Activated CD8-positive, alpha-beta memory T cell treated with anti-CD3 and anti-CD28 coated beads for 36 hours (primary cell): Measurements from ENCODE around the gene ATR. TPM values are rescaled to one million over a fixed set of nuclear protein-coding genes. Genes with fewer than 3 reads are reported as not detected.
"Not testable (repeated sequence)": the region's sequence is repeated elsewhere in the genome, so short reads cannot be mapped to it uniquely, and the experiment has no call there.

Experiments
- CTCF ChIA-PET: fragments of 350-600 bp; sonication (Branson Sonifier 250); formaldehyde crosslinking; loops from one replicate; lab custom pipeline; 2021; ENCODE audit warnings: antibody characterized with exemption; lab: Charles Lee
- POLR2A ChIA-PET: fragments of 350-600 bp; sonication (Branson Sonifier 250); formaldehyde crosslinking; loops from one replicate; lab custom pipeline; 2021; ENCODE audit warnings: antibody characterized with exemption; lab: Charles Lee
- total RNA-seq, 2 experiments: library from RNA; stranded (reverse); gene quantifications; one replicate each; pipeline ENCODE4 v1.2.3, GENCODE V29; 2021

The ATR gene
- total RNA-seq, result 10 to 100 TPM; 40.0 to 44.7 TPM

DNA sequence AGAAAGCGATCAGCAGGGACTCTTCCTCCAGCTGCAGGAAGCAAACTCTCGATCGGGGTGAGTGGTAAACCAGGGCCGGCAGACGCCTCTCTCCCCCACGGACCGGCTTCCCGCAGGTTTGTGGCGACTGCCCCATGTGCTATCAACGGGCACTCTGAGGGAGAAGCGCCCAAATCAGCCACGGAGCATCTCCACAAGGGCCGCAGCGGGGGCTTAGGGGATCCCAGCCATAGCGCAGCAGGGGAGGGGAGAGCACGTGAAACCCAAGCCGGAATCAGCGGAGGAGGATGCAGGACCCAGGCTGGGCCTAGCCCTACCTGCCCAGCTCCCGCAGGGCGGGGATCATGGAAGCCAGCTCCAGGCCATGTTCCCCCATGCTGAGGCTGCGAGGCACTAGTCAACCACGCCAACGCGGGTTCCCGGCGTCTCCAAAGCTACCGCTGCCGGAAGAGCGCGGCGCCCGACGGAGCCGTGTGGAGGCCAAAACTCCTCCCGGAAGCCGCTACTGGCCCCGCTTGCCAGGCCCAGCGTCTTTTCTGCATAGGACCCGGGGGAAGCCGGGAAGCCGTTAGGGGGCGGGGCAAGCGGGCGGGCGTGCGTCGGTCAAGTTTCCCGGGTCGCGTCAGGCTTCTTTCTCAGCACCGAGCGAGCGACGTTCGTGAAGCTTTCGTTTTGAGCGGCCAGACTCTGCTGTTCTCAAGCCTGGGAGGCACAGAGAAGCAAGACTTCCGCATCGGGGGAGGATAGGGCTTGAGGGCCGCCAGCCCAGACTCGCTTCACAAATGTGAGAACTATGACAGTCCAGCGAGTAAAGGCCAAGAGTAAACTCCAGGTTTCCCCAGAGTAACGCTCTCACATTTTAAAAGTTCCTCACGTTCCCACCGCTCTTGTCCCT lies at the start of gene ATR:
Gene ATR, minus strand, starts transcription at position 405 of the 895 bp plus-strand sequence. Its CDS starts 29 bp downstream, at position 376.
- ChIA-PET CTCF (interaction anchor here (0.6 to 1.3 kb wide), 2 partner anchors 16 to 701 kb away, joined by 3 to 5 read pairs; no protein-coding TSS in a partner anchor), POLR2A (interaction anchor here (0.5 to 1.6 kb wide), 8 partner anchors 13 to 423 kb away, joined by 3 to 15 read pairs (median 4); partner anchors contain the start of genes PLS1, TRPC1 and U2SURP)

DNA sequence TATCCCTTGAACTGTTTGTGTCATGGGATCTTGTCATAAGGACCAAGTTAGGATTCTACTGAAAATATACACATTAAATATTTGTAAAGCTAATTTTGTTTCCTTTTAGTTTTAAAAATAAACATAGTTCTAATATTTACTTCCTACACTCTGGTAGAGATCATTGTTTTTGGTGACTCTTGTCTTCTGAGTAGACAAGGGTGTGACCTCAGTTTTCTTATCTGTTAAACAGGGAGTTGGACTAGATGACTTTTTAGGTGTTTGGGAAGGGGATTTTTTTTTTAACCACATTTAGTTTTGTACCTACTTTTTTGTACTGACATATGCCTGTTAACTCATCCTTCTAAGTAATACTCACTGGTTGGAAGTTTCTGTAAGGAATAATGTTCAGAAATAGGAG lies 48.4 kb upstream of the ATR start:
- ChIA-PET CTCF (no interaction called here), POLR2A (no interaction called here)

DNA sequence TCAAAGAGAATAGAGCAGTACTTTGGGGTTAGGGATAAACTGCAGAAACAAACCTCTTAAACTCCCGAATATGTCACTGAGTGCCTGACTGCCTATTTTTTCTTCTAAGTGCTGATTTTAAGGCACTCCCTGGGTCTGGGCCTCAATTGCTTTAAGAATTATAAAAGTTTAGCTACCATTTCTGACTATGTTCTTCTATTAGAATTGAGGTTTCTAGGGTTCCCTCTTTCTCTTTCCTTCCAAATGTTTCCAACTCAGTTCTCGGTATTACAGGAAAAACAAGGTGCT lies 46.6 kb upstream of the ATR start:
- ChIA-PET CTCF (no interaction called here), POLR2A (no interaction called here)

DNA sequence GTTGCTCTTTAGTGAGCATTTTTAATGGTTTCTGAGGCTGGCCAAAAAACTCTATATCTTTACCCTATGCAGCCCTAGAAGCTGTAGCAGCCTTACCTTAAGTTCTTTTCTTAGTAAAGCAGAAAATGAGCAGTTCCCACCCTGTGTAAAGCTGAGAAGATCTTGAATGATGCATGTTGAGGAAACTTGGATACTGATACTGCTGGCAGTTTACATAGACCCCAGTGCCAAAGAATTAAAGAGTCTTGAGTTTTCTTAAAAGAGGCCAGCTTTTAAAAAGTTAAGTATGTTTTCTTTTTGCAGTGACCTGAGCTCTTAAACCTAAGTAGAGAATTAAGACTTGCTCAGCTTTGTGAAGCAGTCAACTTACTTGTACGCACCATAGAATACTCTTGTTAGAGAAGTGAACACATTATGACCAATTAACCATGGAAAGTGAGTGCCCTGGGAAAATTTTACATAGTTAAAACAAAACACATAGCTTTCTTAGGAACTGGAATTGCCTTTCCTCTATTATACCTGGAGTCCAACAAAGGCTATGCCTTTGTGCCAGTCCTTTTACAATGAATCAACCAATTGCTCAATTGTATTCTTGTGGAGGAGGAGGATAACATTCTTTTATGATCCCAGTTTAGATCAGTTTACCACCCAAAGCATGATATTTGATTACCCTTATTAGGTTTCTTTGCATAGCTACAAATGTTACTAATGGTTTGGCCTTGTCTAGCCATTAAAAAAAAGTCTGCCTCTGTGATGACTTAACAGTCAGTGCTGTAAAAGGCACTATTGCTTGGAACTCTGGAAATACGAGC lies 46.0 kb upstream of the ATR start:
- CTCF ChIA-PET, result no interaction called here
- POLR2A ChIA-PET, result no interaction called here

DNA sequence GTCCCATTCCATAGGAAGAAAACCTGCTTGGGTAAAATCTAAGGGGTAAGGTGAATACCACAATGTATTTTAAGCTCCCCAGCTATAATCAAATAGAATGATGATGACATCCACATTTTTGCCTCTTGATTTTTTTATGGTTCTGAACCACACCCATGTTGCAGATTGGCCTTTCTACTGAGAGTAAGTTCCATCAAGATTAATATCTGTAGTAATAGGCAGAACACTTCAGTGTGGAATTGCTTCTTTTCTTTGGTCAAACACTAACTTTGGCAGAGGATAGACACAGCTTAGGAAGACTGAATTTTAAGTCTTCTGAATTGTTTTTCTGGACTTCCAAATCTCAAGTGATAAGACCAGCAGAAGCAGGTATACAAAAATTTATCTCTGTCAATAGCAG lies 44.7 kb upstream of the ATR start:
- ChIA-PET POLR2A (no interaction called here), CTCF (no interaction called here)

DNA sequence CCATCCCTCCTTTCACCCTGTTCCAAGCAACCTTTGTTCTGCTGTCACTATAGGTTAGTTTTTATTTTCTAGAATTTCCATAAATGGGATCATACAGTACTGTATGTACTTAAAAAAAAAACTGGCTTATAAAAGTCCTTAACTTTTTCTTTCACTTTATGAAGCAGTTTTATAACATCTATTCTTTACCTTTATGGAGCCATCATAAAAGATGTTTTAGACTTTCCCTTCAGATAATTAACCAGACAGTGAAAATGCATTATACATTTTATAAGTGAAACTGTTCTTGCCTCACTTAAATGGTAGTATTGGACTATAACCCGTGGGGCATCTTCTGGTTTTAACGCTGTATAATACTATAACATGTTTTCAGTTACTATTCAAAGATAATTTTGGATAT lies 43.9 kb upstream of the ATR start:
- POLR2A ChIA-PET, result no interaction called here
- CTCF ChIA-PET, result no interaction called here

DNA sequence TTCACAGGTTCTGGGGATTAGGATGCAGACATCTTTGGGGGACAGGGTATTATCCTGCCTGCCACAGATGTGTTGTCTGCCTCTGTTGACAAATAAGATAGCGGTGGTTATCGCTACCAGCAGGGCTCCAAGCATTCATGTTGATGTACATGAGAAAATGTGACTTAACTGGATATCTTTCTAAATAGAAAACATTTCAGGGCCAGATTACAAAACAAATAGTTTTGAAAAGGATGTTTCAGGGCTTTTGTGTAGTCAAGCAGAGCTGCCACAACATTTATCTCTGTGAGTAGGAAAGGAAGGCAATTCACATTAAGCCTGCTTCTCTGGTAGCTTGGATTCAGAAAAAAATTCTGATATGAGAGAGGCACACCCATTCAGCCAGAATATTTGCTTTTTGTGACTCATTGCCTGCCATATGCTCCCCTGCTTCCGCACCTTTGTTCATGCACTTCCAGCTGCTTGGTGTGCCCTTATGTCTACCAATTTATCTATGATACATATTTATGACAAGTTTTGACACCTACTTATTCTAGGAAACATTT lies 40.5 kb upstream of the ATR start:
- ChIA-PET CTCF (no interaction called here), POLR2A (no interaction called here)

DNA sequence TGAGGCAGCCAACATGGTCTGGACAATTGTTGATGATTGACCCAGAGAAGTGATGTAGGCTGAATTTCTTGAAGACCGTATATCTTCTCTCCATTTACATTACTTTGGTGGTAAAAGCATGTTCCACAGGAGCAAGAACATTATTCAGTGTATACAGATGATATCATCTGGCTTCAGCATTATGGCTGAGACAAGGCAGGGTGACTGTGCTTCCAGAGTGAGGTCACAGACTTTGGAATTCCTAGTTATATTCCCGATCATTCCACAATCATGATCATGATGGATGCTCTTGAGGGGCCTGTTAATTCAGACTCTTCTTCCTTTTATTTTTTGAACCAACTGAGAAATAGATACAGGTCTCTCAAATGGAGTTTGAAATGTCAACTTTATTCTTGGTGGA lies 36.6 kb upstream of the ATR start:
- CTCF ChIA-PET, result no interaction called here
- POLR2A ChIA-PET, result no interaction called here

DNA sequence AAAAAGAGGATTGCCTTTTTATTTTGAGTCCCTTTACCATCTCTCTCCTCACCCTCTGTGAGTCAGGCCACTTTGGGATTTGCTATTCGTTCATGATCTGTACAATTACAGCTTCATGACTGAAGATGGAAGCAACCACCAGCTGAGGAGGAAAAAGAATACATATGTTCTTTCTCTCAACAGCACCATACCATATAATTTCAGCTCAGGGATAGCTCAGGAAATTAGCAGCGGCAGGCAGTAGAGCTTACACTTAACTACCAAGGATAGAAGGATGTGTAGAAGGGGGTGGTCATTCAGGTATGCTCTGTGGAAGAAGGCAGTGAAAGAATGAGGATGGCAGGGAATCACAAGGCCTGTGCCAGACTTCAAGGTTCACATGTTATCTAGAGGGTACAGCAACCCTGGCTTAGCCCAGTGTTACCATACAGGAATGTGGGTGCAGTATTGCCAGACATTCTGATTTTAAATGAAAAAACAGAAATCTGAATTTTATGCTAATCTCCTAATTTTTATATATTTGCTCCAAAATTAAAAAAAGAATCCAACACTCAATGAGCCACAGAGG lies 35.6 kb upstream of the ATR start:
- POLR2A ChIA-PET, result no interaction called here

DNA sequence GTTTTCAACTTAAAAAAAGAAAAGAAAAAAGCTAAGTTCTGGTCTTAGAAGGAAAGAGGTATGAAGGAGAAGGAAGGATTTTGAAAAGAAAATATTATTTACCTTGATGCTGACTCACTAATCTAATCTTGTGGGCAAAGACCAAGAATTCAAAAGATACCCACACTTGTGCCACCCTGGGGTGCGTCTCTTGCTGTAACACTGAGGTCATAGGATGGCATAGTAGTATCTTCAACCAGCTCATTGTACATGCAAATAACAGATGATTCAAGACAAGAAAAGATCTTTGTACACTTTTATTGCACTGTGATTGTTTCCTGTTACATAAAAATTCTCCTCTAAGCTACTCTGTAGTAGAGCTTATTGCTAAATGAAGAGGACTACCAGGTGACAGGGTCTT lies 35.0 kb upstream of the ATR start:
- ChIA-PET CTCF (interaction anchor here (0.7 kb wide), 1 partner anchor 181 kb away, joined by 3 read pairs; no protein-coding TSS in a partner anchor), POLR2A (no interaction called here)

More for the DNA sequence above, 35.6 kb upstream of the ATR start:
- CTCF ChIA-PET, result no interaction called here

DNA sequence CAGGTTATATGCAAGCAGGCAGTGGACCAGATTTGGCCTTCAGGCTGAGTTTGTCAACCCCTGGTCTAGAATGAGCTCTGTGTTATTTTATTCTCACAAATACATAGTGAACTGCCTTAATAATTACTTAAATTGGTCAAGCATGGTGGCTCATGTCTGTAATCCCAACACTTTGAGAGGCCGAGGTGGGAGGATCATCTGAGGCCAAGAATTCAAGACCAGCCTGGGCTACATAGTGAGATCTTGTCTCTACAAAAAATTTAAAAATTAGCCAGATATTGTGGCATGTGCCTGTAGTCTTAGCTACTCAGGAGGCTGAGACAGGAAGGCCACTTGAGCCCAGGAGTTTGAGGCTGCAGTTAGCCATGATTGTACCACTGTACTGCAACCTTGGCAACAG lies 32.7 kb upstream of the ATR start:
- POLR2A ChIA-PET, result no interaction called here
- CTCF ChIA-PET, result no interaction called here

DNA sequence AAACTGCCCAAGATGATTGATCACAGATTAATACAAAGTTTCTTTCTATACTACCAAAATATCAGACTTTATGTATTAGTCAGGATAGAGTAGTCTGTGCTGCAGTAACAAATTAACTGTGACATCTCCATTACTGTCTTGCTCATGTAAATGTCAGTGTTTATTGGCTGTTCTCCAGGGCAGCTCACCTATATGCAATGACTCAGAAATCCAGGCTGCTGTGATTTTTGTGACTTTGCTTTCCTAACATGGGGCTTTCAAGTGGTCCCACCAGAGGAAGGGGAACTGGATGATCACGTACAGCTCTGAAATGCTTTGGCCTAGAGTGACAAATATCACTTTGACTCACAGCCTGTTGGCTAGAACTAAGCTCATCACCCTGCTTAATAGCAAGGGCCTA lies 30.6 kb upstream of the ATR start:
- CTCF ChIA-PET, result no interaction called here

DNA sequence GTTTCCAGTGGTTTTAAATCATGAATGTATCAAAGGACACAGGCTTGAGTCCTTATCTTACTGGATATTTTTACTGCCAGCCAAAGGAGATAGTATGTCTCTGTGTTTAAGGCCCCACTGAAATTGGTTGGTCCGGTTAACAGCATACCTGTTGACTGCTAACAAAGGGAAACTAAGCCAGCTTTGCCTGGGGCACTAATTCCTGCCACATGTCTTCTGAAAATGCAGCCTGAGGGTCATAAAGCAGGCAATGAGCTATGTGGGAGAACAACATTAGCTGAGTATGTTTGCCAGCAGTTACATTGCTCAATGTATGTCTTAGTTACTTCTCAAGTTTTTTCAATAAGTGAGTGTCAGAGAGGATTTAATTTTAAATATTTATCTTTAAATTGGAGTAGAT lies 30.1 kb upstream of the ATR start:
- ChIA-PET POLR2A (no interaction called here), CTCF (no interaction called here)

More for the DNA sequence above, 30.6 kb upstream of the ATR start:
- POLR2A ChIA-PET, result no interaction called here

DNA sequence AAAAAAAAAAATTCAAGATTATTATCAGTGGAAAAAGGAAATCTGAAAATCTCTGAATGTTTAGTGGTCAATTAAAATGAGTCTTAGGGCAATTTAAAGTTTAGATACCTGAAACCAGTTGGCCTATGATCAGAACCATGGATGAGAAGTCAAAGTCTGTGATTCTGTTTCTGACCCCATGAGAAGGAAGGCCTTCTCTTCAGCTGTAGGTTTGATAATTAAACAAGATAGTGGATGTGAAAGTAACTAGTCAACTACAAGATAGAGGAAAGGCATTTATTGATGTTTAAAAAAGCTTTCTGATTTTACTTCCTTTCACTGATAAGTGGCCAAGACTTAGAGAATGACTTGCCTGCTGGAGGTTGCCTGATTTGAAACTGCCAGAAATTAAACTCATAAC lies 26.4 kb upstream of the ATR start:
- CTCF ChIA-PET, result no interaction called here

DNA sequence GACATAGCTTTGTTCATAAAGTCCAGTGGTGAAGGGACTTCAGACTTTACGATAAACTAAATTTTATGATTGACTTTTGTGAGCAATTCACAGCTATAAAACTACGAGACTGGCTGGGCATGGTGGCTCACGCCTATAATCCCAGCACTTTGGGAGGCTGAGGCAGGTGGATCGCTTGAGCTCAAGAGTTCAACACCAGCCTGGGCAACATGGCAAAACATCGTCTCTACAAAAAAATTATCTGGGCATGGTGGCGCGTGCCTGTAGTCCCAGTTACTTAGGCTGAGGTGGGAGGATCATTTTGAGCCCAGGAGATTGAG lies 24.8 kb upstream of the ATR start:
- CTCF ChIA-PET, POLR2A ChIA-PET: not testable (repeated sequence)

More for the DNA sequence above, 26.4 kb upstream of the ATR start:
- POLR2A ChIA-PET, result no interaction called here

DNA sequence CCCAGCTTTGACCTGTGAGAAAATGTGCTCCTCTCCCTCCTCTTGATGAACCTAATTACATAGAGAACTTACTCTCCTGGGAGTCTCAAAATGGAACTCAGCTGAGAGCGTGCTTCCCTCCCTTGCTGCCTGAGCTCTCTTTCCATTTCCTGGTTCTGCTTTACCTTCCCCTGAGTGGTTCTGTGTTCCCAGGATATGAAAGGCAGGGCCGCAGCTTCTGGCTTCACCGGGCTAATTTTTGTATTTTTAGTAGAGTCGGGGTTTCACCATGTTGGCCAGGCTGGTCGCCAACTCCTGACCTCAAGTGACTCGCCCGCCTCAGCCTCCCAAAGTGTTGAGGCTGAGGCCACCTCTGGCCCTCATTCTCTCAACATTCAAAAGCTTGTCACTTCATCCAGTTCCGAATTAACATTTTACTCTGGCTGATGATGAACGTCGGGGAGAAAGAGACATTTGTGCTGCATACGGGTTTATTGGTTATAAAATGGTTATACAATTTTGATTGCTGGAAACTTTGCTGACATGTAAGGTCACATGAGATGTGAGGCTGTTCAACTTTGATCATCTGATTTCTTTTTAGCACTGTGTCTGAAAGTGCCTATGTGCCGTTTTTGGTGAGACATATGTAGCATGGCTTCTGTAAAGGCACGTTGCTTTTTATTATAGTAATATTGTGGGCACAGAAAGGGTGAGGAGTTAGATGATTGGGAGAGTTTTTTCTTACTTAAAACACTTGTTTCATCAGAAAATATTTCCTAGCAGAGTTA lies 24.3 kb upstream of the ATR start:
- ChIA-PET POLR2A (no interaction called here), CTCF (interaction anchor here (0.7 kb wide), 1 partner anchor 105 kb away, joined by 3 read pairs; no protein-coding TSS in a partner anchor)

DNA sequence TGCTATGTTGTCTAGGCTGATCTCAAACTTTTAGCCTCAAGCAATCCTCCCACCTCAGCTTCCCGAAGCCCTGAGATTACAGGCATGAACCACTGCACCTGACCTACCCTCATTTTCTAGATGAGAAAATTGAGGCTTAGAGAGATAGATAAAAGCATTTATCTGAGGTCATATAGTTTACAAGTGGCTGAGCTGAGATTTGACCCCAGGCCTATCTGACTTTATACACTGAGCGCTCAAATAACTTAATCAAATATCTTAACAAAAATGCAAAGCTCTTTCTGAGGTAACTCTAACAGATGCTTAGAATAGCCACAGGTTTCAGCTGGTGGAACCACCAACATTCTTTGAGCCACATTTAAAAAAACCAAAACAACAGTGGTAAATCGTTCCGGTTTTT lies 23.2 kb upstream of the ATR start:
- ChIA-PET CTCF (interaction anchor here (0.7 kb wide), 2 partner anchors 106 to 242 kb away, joined by 3 read pairs; no protein-coding TSS in a partner anchor), POLR2A (no interaction called here)

DNA sequence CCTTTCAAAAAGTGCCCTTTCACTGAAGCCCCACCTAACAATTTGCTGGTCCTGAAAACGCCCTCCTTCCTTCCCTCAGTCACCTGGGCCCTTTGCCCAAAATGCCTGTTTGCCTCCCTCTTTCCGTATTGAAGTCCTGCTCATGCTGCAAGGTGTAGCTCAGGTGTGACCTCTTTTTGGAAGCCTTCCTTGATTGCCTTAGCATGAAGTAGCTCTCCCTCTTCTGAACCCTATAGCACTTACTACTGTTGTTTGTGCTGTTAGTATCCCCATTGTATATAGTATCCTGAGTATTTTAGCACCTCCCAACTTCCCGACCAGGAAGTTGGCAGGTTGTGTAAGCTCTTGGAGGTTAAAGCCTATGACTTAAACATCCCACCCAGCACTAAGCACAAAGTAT lies 19.4 kb upstream of the ATR start:
- ChIA-PET CTCF (no interaction called here), POLR2A (interaction anchor here (0.6 kb wide), 1 partner anchor 53 kb away, joined by 3 read pairs; no protein-coding TSS in a partner anchor)

DNA sequence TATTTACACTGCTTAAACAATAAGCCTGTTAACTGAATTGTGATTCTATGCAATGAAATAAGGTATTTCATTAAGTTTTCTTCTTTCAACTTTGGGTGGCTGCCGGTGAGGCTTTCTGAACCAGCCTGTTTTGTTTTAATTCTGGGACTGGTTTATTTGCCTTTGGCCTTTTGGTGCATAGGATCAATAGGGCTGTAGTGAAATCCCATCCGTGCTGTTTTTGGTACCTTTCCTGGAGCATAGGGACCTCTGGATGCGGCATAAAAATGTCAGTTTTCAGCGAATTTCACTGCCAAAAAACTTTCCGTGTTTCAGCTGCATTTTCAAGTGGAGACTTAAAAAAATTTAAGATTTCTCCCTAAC lies 18.2 kb upstream of the ATR start:
- ChIA-PET POLR2A (interaction anchor here (1.4 kb wide), 1 partner anchor 18 kb away, joined by 5 read pairs; the partner anchor contains the start of gene ATR), CTCF (no interaction called here)
